Measurements from ENCODE around the gene MUSTN1. TPM values are rescaled to one million over a fixed set of nuclear protein-coding genes. Genes with fewer than 3 reads are reported as not detected.

The MUSTN1 gene
- total RNA-seq, 1 donor from 2014 or later, result 1.1 TPM

- TF ChIP-seq CTCF (IDR thresholded peaks at IDR 0.05; ENCODE audit: unreplicated experiment), result no peak
- Mint-ChIP-seq H3K27me3 (ENCODE audit: unreplicated experiment) (peaks cover 6% of the 10 kb centered on the region), H3K4me3 (ENCODE audit: unreplicated experiment) (no peak overlapping the region), H3K4me1 (ENCODE audit: unreplicated experiment) (peaks cover 5% of the 10 kb centered on the region), H3K36me3 (ENCODE audit: low read depth, unreplicated experiment) (peaks cover 16% of the 10 kb centered on the region), H3K27ac (ENCODE audit: unreplicated experiment) (no peak overlapping the region), H3K9me3 (ENCODE audit: unreplicated experiment) (no peaks in the 10 kb centered on the region)
- no peak for DNase-seq (ENCODE audit: low spot score)
These were observed 10.3 kb upstream of the MUSTN1 start for GRCh38 chr3:52845157-52845556.

- no peak overlapping the region for H3K4me3 Mint-ChIP-seq (ENCODE audit: unreplicated experiment)
- no peaks in the 10 kb centered on the region for H3K9me3 Mint-ChIP-seq (ENCODE audit: unreplicated experiment)
- peaks cover 5% of the 10 kb centered on the region for H3K4me1 Mint-ChIP-seq (ENCODE audit: unreplicated experiment)
- no peak for TF ChIP-seq CTCF (IDR thresholded peaks at IDR 0.05; ENCODE audit: unreplicated experiment)
- H3K36me3 Mint-ChIP-seq (ENCODE audit: low read depth, unreplicated experiment), result peaks cover 18% of the 10 kb centered on the region
- DNase-seq (ENCODE audit: low spot score), result no peak
- no peak overlapping the region for H3K27ac Mint-ChIP-seq (ENCODE audit: unreplicated experiment)
- peaks cover 6% of the 10 kb centered on the region for H3K27me3 Mint-ChIP-seq (ENCODE audit: unreplicated experiment)
These were observed 9.6 kb upstream of the MUSTN1 start for GRCh38 chr3:52844290-52844975.

DNA sequence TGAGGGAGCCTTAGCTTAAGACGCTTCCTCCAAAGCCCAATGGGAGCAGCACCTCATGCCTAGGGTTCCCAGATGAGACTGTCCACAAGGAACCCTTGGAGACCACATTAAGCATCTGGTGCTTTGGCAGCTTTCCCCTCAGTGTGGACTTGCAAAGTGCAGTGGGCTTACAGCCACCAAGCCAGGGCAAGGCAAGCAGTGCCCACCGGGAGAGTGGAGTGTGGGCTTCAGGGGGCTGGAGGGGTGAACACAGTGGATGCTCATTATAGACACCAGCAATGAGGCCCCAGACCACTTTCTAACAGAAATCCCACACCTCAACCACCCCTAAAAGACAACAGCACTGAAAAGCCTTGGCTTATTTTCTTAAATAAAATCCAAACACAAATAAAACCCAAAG lies 9.1 kb upstream of the MUSTN1 start:
- Mint-ChIP-seq H3K4me3 (ENCODE audit: unreplicated experiment) (no peak overlapping the region), H3K27ac (ENCODE audit: unreplicated experiment) (no peak overlapping the region), H3K4me1 (ENCODE audit: unreplicated experiment) (peaks cover 5% of the 10 kb centered on the region), H3K36me3 (ENCODE audit: low read depth, unreplicated experiment) (peaks cover 18% of the 10 kb centered on the region), H3K27me3 (ENCODE audit: unreplicated experiment) (peaks cover 6% of the 10 kb centered on the region), H3K9me3 (ENCODE audit: unreplicated experiment) (no peaks in the 10 kb centered on the region)
- TF ChIP-seq CTCF (IDR thresholded peaks at IDR 0.05; ENCODE audit: unreplicated experiment), result no peak
- DNase-seq (ENCODE audit: low spot score), result no peak

- Mint-ChIP-seq H3K36me3 (ENCODE audit: low read depth, unreplicated experiment) (peaks cover 18% of the 10 kb centered on the region), H3K4me1 (ENCODE audit: unreplicated experiment) (peaks cover 5% of the 10 kb centered on the region), H3K4me3 (ENCODE audit: unreplicated experiment) (no peak overlapping the region), H3K27me3 (ENCODE audit: unreplicated experiment) (peaks cover 6% of the 10 kb centered on the region), H3K27ac (ENCODE audit: unreplicated experiment) (no peak overlapping the region), H3K9me3 (ENCODE audit: unreplicated experiment) (no peaks in the 10 kb centered on the region)
- DNase-seq (ENCODE audit: low spot score), result no peak
- no peak for TF ChIP-seq CTCF (IDR thresholded peaks at IDR 0.05; ENCODE audit: unreplicated experiment)
These were observed 8.5 kb upstream of the MUSTN1 start for GRCh38 chr3:52843108-52843865.

DNA sequence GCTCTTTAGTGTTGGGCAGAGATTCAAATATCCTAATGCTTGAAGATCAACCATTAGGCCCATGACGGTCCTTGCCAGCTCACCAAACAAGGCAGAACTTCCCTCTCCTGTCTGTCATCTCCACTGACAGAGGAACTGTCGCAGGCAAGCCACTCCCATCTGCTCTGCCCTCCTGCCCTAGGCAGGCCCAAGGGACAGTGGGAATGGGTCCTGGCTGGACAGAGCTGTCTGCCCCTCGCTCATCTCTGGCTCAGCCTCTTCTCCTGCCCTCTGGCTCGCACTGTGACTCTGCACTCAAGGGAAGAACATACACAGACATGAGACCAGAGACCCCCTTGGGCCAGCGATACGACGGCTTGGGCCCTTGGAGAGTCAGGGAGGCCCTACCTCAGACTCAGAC lies 7.6 kb upstream of the MUSTN1 start:
- H3K36me3 Mint-ChIP-seq (ENCODE audit: low read depth, unreplicated experiment), result peaks cover 14% of the 10 kb centered on the region
- TF ChIP-seq CTCF (IDR thresholded peaks at IDR 0.05; ENCODE audit: unreplicated experiment), result no peak
- H3K4me1 Mint-ChIP-seq (ENCODE audit: unreplicated experiment), result peaks cover 5% of the 10 kb centered on the region
- no peak overlapping the region for H3K27ac Mint-ChIP-seq (ENCODE audit: unreplicated experiment)
- H3K9me3 Mint-ChIP-seq (ENCODE audit: unreplicated experiment), result no peaks in the 10 kb centered on the region
- H3K27me3 Mint-ChIP-seq (ENCODE audit: unreplicated experiment), result peaks cover 5% of the 10 kb centered on the region
- no peak for DNase-seq (ENCODE audit: low spot score)
- H3K4me3 Mint-ChIP-seq (ENCODE audit: unreplicated experiment), result no peak overlapping the region
